Stimulated activated CD4-positive, alpha-beta T cell treated with anti-CD3 and anti-CD28 coated beads, TNF-alpha, amount 100 ng/mL, for 4 hours (primary cell): Measurements from ENCODE around the gene CEACAM19.
"Not testable (repeated sequence)": the region's sequence is repeated elsewhere in the genome, so short reads cannot be mapped to it uniquely, and the experiment has no call there.

Source experiments
- DNase-seq, 3 experiments: peaks; one replicate each; pipeline ENCODE4 v3.0.0-alpha.2; 2020; ENCODE audit warnings: low read depth in 3 of 3

CEACAM19 gene, protein sequence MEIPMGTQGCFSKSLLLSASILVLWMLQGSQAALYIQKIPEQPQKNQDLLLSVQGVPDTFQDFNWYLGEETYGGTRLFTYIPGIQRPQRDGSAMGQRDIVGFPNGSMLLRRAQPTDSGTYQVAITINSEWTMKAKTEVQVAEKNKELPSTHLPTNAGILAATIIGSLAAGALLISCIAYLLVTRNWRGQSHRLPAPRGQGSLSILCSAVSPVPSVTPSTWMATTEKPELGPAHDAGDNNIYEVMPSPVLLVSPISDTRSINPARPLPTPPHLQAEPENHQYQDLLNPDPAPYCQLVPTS

DNA sequence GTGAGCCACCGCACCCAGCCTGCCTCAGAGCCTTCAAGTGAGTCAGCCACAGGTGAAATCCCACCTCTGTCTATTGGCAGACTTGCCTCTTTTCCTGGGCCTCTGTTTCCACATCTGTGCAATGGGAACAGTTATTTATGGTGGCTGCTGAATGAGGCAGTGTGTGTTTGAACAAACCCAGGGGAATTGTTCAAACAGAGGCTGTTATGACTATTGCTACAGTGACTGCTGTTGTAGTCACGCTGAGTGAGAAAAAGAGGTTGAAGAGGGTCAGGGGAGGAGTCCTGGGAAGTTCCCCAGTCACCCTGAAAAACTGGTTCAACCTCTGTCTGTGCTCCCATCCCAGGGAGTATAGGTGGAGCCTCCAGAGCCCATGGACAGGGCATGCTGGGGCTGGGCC lies at the start of gene CEACAM19:
Gene CEACAM19 (plus strand): TSS at position 83 of the 400 bp plus-strand sequence. CDS start 450 bp downstream, outside the sequence.
- DNase-seq = no peak

DNA sequence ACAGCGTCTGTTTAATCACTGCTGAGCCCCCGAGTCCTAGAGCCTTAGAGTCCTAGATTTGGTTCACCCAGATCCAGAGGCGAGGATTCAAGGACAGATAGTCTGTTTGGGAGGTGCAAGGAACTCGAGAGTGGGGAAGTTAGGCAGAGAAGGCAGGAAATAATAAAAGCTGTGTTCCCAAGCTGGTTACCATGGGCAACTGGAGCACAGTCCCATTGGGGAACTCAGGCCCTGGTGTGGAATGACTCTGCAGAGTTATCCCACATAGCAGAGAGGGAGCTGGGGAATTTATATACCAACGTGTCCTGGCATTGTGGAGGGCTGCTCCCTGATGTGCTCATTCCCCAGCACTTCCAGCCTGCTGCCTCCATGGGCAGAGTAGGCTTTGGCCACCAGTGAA lies 48.2 kb upstream of the CEACAM19 start:
- DNase-seq = no peak

DNA sequence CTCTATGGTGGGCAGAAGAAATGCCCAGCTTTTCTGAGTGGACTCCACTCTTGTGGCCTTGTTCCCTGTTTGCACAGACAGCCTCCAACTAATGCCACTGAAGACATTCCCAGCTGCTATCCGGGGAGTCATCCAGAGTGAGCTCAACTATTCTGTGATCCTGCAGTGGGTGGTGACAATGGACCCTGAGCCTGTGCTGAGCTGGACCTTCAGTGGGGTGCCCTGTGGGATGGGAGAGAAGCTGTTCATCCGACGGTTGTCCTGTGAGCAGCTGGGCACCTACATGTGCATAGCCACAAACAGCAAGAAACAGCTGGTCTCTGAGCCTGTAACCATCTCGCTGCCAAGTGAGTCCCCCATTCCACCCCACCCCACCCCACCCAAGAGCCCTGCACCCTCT lies 47.7 kb upstream of the CEACAM19 start:
- DNase-seq = no peak

DNA sequence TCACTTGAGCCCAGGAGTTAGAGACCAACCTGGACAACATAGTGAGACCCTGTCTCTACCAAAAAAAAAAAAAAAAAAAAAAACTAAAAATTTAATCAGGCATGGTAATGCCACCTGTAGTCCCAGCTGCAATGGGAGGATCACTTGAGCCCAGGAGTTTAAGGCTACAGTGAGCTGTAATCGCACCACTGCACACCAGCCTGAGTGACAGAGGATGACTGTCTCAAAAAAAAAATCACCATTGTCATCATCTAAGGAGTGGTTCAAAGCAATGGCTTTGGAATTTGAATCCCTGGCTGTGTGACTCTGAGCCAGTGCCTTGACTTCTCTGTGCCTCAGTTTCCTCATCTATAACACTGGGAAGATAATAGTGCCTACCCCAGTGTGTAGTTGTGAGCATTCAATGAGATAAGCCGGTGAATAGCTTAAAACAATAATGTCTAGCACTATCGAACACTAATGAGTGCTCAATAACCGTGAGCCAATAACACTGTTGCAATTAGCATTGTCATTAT lies 46.4 kb upstream of the CEACAM19 start:
- no peak for DNase-seq

DNA sequence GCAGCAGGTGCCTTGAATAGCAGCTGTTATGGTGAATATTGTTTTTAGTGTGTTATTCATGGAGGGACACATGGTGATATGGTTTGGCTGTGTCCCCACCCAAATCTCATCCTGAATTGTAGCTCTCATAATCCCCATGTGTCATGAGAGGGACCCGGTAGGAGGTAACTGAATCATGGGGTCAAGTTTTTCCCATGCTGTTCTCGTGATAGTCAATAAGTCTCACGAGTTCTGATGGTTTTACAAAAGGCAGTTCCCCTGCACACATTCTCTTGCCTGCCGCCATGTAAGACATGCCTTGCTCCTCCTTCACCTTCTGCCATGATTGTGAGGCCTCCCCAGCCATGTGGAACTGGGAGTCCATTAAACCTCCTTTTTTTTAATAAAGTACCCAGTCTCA lies 45.6 kb upstream of the CEACAM19 start:
- not testable (repeated sequence) for DNase-seq

DNA sequence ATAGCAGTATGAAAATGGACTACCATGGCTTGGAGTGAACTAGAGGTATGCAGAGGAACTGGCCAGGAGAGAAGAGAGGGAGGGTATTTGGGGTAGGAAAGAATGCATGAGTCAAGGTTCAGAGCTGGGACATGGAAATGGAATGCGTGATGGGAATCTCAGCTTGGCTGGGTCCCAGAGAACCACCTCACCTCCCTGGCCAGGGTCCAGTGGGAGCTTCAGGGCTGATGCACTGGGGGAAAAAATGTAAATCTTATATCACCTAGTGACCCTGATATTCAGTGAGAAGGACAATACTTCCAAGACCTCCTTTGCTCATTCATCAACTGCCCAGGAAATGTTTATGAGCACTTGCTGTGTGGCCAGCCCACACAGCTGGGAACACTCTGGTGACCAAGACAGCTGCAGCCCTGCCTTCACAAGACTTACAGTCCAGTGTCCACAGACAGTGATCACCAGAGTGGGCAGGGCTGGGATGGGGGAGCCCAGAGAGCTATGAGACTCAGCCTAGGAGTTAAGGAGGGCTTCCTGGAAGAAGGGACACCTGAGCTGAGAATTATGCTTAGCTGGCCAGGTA lies 45.1 kb upstream of the CEACAM19 start:
- no peak for DNase-seq

DNA sequence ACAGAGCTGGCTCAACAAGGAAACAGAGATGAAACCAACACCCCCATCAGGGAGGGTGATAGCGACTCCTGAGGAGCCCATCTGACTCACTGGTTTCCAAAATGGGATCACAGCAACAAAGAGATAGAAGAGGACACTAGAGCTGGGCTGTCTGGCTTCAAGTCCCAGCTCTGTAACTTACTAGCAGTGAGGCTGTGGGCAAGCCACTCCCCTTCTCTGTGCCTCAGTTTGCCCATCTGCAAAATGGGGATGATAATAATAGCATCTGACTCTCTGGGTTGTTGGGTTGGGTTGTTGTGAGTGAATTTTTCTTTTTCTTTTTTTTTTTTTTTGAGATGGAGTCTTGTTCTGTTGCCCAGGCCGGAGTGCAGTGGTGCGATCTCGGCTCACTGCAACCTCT lies 43.7 kb upstream of the CEACAM19 start:
- no peak for DNase-seq

DNA sequence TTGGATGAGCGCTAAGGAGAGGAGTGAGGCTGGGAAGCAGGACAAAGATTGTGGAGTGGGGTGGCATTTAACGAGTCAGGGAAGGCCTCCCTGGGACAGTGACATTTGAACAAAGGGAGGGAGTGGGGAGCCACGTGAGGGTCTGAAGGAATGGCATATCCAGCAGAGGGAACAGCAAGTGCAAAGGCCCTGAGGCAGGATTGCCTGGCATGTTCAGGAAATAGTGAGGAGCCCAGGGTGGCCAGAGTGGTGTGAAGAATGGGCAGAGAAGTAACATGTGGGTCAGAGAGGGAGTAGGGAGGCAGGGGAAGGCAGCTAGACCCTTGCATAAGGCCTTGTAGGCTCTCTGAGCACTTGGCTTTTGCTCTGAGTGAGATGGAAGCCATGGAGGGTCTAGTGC lies 42.5 kb upstream of the CEACAM19 start:
- no peak for DNase-seq

DNA sequence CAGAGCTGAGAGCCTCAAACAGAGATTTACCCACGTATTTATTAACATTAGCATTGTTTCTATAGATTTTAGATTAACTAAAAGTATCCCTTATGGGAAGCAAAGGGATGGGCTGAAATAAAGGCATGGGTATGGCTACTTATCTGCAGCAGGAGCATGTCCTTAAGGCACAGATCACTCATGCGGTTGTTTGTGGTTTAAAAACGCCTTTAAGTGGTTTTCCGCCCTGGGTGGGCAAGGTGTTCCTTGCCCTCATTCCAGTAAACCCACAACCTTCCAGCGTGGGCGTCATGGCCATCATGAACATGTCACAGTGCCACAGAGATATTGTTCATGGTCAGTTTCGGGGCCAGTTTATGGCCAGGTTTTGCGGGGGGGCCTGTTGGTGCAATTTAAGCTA lies 39.7 kb upstream of the CEACAM19 start:
- DNase-seq = not testable (repeated sequence)

DNA sequence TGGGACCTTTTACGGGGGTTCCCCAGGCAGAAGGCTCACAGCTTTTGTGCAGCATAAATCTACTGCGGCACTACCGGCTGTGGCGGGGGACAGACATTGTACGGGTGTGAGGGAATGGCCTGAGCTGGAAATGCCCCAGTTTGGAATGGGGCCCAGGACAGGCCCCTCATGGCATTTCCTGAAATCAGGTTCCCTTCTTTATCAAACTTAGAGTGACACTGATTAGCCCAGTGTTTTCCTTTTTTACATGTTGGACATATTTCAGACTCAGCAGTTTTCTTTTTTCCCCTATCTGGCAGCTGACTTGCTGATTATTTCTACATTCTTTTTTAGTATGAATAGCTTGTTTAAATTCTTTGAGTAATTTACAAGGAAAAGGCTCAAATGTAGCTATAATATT lies 37.2 kb upstream of the CEACAM19 start:
- not testable (repeated sequence) for DNase-seq

DNA sequence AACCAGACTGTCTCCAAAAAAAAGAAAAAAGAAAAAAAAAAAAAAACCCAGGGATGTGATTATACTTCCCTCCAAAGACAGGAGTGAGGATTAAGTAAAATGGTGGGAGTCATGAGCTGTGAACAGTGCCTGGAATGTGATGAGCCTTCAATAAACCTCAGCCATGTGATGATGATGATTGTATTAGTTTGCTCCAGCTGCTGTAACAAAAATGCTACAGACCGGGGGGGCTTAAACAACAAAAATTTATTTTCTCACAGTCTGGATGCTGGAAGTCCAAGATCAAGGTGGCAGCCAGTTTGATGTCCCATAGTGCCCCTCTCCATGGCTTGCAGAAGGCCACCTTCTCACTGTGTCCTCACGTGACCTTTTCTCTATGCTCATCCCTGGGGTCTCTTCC lies 36.5 kb upstream of the CEACAM19 start:
- DNase-seq = no peak

DNA sequence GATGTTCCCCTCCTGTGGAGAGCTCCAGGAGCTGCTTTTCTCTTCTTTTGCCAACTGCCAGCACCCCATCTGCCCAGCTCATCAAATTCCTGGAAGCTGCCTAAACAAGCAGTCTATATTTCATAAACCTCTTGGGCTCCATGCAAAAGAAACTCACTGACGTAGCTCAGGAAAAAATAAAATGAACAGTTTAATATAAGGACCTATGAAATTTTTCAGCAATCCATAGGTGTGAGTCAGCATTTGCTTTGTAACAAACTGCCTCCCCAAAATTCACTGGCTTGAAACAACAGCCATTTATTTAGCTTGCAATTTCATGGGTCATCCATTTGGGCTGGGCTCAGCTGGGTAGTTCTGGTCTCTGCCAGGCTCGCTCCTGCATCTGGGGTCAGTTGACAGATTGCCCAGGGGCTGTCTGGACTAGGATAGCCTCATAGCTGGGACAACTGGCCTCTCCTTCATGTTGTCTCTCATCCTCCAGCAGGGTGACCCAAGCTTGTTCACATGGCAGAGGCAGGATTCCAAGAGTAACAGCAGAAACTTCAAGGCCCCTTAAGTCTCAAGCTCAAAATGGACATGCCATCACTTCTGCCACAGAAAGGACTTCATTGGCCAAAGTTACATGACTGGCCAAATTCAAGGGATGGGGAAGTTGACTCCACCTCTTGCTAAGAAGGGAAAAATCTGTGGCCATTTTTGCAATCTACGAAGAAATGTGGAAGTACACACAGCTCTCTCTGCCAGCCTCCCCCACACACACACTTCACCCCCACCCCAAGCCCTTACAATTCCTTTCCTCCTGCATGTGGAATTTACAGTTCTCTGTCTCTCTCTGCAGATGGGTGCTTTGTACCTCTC lies 35.5 kb upstream of the CEACAM19 start:
- DNase-seq = no peak

DNA sequence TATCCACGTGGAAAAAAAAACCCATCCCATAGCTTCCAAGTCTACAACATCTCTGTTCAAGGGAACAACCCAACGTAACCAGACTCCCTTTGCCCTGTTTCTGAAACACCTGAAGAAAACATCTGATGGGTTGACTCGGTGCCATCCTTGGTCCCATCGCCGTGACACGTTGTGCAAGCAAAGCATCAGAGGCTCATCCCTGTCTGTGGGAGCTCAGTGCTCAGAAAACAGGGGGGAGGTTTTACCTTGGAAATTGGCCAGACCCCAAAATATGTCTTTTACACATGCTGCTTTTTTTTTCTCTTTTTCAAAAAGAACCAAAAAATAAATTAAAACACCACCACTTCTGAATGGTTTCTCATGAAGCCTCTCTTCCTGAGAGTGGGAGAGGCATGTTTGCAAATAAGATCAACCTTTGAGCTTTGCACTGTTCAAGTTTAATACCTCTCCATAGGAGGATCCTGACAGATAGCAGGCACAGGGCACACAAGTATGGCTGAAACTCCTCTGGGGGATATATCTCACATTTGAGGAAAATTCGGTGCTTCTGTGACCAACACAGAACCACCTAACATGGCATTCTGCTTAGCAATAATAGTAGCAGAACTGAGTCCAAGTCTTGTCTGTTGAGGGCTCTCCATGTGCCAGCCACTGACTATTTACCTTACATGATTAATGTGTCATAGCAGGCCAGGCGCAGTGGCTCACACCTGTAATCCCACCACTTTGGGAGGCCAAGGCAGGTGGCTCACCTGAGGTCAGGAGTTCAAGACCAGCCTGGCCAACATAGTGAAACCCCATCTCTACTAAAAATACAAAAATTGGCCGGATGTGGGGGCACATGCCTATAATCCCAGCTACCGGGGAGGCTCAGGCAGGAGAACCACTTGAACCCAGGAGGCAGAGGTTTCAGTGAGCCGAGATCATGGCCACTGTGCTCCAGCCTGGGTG lies 34.6 kb upstream of the CEACAM19 start:
- DNase-seq = no peak

DNA sequence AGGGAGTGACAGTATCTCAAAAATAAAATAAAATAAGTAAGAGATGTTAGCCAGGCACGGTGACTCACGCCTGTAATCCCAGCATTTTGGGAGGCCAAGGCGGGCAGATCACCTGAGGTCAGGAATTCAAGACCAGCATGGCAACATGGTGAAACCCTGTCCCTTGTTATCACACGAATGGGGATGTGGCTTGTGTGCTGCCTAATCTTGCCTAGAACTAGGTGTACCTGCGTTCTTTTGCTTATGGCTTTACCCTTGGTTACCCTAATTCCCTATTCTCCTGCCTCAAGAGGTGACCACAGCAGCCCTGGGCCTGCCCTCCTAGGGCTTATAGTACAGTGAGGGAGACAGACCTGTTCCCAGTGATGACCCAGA lies 33.9 kb upstream of the CEACAM19 start:
- no peak for DNase-seq

DNA sequence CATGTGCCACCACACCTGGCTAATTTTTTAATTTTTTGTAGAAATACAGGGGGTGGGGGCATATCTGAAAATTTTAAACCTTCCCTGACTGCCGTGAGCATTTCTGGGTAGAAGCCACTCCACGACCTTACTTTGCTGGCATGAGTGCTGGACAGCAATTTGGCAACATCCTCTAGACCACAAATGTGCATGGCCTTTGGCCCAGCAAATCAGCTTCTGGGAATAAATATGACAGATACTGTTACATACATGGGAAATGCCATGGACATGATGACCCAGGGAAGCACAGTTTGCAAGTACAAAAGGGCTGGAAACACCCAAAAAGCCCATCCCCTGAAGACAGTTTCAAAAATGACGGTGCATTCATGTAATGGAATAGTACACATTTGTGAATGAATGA lies 30.8 kb upstream of the CEACAM19 start:
- no peak for DNase-seq

DNA sequence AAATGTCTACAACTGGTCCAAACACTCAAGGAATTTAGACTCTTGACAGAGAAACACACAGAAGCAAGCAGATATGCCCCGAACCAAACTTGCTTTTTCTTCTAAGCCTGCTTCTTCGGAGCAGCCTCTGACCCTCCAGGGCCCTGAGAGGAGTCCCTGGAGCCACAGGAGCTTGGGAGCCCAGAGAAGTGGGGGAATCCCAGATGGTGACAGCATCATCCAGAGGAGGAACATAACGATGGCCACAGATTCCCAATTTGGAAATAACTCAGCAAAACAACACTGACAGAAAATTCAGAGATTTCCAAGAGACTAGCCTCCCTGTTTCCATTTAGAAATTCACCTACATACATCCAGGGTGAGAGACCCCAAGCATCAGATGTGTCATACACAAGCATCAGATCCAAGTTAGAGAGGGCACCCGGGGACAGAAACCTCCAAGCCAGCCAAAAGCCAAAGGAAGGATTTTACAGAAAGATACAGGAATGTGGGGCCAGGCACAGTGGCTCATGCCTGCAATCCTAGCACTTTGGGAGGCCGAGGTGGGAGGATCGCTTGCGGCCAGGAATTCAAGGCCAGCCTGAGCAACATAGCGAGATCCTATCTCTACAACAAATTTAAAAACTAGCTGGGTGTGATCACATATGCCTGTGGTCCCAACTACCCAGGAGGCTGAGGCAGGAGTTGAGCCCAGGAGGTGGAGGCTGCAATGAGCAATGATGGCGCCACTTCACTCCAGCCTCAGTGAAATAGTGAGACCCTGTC lies 29.6 kb upstream of the CEACAM19 start:
- DNase-seq = no peak

DNA sequence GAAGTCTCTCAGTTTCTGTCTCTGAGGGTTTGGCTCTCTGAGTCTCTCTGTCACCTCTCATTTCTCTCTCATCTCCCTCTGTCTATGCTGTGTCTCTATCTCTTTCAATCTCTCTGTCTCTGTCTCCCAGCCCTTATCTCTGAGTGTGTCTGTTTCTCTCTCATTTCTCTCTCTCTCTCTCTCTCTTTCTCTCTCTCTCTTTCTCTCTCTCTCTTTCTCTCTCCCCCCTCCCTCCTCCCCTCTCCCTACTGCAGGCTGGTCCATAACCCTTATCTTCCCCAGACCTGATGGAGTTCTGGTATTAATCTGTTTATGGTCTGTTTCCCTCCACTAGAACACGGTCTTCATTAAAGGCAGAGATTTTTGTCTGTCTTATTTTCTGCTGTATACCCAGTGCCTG lies 28.9 kb upstream of the CEACAM19 start:
- DNase-seq = no peak

DNA sequence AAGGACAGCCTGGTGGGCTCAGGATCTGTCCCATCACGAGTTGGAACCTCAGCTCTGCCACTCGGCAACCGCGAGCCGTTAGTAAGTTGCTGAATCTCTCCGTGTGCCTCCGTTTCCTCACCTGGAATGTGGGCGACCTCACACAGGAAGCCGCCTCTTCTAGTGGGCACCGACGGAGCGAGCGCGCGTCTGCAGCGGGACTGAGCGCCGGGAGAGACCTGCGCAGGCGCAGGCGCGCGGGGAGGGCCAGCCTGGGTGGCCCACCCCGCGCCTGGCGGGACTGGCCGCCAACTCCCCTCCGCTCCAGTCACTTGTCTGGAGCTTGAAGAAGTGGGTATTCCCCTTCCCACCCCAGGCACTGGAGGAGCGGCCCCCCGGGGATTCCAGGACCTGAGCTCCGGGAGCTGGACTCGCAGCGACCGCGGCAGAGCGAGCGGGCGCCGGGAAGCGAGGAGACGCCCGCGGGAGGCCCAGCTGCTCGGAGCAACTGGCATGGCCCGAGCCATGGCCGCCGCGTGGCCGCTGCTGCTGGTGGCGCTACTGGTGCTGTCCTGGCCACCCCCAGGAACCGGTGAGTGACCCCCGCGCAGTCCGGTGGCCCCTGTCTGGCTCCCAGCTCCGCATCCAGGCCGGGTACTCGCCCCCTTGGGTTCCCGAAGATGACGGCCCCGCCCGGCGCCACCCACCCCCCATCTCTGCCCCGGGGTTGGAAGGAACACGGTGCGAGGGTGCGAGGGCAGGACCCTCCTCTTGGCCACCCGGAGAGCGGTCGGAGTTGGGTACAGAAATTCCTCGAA lies 27.5 kb upstream of the CEACAM19 start, which contains the start of gene PVR:
Gene PVR (plus strand): TSS at position 306 of the 797 bp plus-strand sequence. CDS start 187 bp downstream, at position 493.
- peak in 2 of 3 experiments; percentile 15 to 26 for DNase-seq

DNA sequence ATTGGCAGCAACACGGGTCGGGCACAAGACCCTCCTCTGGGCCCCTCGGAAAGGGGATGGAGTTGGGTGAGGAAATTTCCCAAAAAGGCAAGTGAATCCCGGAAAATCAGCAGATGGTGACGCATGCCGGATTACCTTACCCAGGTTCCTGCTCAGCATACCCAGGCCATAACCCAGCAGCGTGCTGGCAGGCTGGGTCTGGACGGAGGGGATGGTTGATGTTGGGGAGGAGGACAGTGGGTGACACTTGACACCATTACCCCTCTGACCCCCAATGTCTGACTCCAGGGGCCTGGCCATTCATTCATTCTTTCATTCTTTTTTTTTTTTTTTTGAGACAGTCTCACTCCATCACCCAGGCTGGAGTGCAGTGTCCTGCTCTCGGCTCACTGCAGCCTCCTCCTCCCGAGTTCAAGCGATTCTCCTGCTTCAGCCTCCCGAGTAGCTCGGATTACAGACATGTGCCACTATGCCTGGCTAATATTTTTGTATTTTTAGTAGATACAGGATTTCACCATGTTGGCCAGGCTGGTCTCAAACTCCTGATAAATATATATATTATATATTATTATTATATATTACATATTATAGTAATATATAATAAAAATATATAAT lies 26.8 kb upstream of the CEACAM19 start:
- no peak for DNase-seq
